Measurements from ENCODE around the gene PORCN.
"Not testable (repeated sequence)": the region's sequence is repeated elsewhere in the genome, so short reads cannot be mapped to it uniquely, and the experiment has no call there.

Gene PORCN

DNA sequence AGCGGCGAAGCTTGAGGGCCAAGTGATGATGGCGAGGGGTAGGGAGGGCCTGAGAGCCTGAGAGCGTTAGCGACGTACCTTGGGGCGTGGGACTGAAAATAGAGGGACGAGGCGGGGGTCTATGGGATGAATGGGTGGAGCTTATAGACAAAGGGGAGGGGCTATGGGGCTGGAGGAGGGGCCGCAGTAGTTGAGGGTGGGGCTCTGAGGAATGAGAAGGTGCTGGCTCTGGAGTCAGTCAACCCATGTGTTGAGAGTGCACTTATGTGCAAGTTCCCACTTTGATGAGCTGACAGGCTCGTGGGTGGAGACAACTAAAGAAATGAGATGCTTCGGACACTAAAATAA is 31.2 kb downstream of the PORCN start:
- peak; percentile 25 to 34 (median 26) for DNase-seq (ENCODE audit: low read depth in 3 of 3)

GRCh38 chrX:48540480-48540879 is 31.7 kb downstream of the PORCN start:
- DNase-seq (ENCODE audit: low read depth in 3 of 3), result no peak

DNA sequence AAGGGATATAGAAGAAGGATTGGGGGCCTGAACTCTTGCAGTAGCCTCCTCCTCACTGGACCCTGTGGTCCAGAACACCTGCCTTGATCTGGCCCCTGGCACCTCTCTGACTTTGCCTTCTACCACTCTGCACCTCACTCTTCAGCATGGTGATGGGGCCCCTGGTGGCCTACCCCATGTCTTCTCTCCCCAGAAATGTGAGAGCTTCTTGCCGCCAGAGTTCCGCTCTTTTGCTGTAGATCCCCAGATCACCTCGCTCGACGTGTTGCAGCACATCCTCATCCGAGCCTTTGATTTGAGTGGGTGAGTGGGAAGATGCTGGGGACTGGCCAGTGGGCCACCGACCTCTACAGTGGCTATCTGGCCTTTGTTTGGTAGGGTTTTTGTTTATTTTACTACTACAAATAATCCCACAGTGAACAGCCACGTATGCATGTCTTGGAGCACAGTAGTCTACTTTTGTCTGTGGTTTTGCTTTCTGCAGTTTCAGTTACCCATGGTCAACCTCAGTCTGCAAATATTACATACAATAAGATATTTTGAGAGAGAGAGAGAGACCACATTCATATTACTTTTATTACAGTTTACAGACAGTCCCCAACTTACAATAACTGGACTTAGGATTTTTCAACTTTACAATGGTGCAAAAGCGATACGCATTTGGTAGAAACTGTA is 32.5 kb downstream of the PORCN start:
- no peak for DNase-seq (ENCODE audit: low read depth in 3 of 3)

DNA sequence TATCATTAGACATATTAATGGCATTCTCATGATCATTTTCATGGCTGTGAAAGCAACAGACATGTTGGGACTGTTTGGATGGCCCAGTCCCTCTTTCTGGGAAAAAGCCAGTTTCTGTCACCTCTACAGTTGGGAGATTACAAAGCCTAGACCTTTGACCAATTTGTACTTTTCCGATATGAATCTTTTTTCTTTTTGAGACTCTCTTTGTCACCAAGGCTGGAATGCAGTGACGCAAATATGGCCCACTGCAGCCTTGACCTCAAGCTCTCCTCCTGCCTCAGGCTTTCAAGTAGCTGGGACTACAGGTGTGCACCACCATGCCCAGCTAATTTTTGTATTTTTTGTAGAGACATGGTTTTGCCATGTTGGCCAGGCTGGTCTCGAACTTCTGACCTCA is 40.1 kb downstream of the PORCN start:
- no peak for DNase-seq (ENCODE audit: low read depth in 3 of 3)

DNA sequence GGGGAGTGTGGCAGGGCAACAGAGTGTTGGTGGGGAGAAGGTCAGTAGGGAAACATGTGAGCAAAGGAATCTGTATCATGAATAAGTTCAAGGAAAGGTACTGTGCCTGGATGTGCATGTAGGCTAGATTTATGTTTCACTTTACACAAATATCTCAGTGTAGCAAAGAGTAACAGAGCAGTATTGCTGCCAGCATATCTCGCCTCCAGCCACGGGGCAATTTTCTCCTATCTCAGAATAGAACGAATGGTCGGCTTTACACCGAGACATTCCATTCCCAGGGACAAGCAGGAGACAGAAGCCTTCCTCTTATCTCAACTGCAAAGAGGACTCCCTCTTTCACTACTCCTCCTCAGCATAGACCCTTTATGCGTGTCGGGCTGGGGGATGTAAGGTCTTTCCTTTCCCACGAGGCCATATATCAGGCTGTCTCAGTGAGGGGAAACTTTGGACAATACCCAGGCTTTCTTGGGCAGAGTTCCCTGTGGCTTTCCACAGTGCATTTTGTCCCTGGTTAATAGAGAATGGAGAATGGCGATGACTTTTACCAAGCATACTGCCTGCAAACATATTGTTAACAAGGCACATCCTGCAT is 47.0 kb downstream of the PORCN start:
- DNase-seq (ENCODE audit: low read depth in 3 of 3), result not testable (repeated sequence)

DNA sequence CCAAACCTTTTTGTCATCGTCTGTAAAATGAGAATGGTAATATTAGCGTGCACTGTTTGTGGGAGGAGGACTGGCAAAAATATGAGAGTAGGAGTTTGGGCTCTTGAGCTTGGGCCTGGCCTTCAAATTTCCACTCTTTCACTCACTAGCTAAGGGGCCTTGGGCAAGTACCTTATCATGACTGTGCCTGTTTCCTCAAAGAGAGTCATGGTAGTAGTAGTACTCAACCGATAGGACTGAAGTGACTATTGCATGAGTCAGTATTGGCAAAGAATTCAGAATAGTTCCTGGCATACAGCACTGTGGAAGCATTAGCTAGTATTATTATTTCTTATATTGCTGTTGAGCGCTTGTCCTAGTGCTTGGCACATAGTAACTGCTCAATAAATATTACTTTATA is 49.5 kb downstream of the PORCN start:
- no peak for DNase-seq (ENCODE audit: low read depth in 3 of 3)

- DNase-seq (ENCODE audit: low read depth in 3 of 3), result no peak
These were observed 50.8 kb downstream of the PORCN start for GRCh38 chrX:48559636-48560035.

DNA sequence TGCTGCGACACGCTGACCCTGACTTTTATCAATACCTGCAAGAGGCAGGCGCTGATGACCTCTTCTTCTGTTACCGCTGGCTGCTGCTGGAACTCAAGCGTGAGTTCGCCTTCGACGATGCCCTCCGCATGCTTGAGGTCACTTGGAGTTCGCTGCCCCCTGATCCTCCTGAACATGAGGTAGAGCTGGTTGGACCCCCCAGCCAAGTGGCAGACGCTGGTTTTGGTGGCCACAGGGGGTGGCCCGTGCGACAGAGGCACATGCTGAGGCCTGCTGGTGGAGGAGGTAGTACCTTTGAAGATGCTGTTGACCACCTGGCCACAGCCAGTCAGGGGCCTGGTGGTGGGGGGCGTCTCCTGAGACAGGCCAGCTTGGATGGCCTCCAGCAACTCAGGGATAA is 51.3 kb downstream of the PORCN start:
- no peak for DNase-seq (ENCODE audit: low read depth in 3 of 3)

DNA sequence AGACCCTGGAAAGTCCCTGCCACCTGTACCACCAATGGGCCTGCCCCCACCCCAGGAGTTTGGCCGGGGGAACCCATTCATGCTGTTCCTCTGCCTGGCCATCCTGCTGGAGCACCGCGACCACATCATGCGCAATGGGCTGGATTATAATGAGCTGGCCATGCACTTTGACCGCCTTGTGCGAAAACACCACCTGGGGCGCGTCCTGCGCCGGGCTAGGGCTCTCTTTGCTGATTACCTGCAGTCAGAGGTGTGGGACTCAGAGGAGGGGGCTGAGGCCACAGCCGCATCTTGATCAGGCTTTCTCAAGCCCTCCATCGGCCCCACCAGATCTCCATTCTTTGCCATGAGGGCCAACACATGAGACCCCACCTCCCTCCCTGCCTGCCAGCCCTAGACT is 51.9 kb downstream of the PORCN start:
- DNase-seq (ENCODE audit: low read depth in 3 of 3), result no peak

GRCh38 chrX:48569958-48570357 is 61.2 kb downstream of the PORCN start:
- no peak for DNase-seq (ENCODE audit: low read depth in 3 of 3)

Measured in stimulated activated CD4-positive, alpha-beta T cell treated with anti-CD3 and anti-CD28 coated beads, TNF-alpha, amount 100 ng/mL, for 4 hours (primary cell).